GM18867 (cell line): ENCODE data around the gene RBMS2.

ENCODE experiments used
- ATAC-seq: cut with Tn5 transposase; IDR thresholded peaks from one replicate; pipeline ENCODE4 v1.9.1; 2021; ENCODE audit warnings: mild to moderate bottlenecking, moderate library complexity; ENCODE audit not compliant: unreplicated experiment

Gene RBMS2

GRCh38 chr12:56578983-56579546, 57.4 kb downstream of the RBMS2 start:
- ATAC-seq: no peak

GRCh38 chr12:56581418-56582145, 60.0 kb downstream of the RBMS2 start:
- no peak for ATAC-seq

GRCh38 chr12:56585098-56585497, 63.5 kb downstream of the RBMS2 start:
- no peak for ATAC-seq

- ATAC-seq: no peak
Observed at GRCh38 chr12:56589783-56590182, 68.2 kb downstream of the RBMS2 start.

GRCh38 chr12:56590237-56590830, 68.7 kb downstream of the RBMS2 start:
- ATAC-seq: no peak

GRCh38 chr12:56591126-56591525, 69.5 kb downstream of the RBMS2 start:
- no peak for ATAC-seq

GRCh38 chr12:56591961-56592360, 70.3 kb downstream of the RBMS2 start:
- no peak for ATAC-seq

GRCh38 chr12:56593909-56594621, 72.4 kb downstream of the RBMS2 start:
- ATAC-seq: no peak

GRCh38 chr12:56596815-56597214, 75.2 kb downstream of the RBMS2 start:
- no peak for ATAC-seq

- no peak for ATAC-seq
Observed at GRCh38 chr12:56599041-56599440, 77.4 kb downstream of the RBMS2 start.

GRCh38 chr12:56599797-56600196, 78.2 kb downstream of the RBMS2 start:
- ATAC-seq: no peak

- ATAC-seq: no peak
Observed at GRCh38 chr12:56600753-56601152, 79.1 kb downstream of the RBMS2 start.

- no peak for ATAC-seq
Observed at GRCh38 chr12:56601503-56601902, 79.9 kb downstream of the RBMS2 start.

- no peak for ATAC-seq
Observed at GRCh38 chr12:56602239-56602638, 80.6 kb downstream of the RBMS2 start.

GRCh38 chr12:56604355-56604754, 82.7 kb downstream of the RBMS2 start:
- ATAC-seq: no peak

- no peak for ATAC-seq
Observed at GRCh38 chr12:56614627-56615026, 93.0 kb downstream of the RBMS2 start.

GRCh38 chr12:56616244-56616643, 94.6 kb downstream of the RBMS2 start:
- ATAC-seq: no peak

- ATAC-seq: no peak
Observed at GRCh38 chr12:56616925-56617324, 95.3 kb downstream of the RBMS2 start.

- ATAC-seq: no peak
Observed at GRCh38 chr12:56622535-56622934, 100.9 kb downstream of the RBMS2 start.

GRCh38 chr12:56626701-56627100, 105.1 kb downstream of the RBMS2 start:
- ATAC-seq: no peak

GRCh38 chr12:56628671-56629458, 107.2 kb downstream of the RBMS2 start:
- no peak for ATAC-seq
